ENCODE data around the gene TNRC6C.
"Not testable (repeated sequence)": the region's sequence is repeated elsewhere in the genome, so short reads cannot be mapped to it uniquely, and the experiment has no call there.

The TNRC6C gene

GRCh38 chr17:78135858-78136500 is 177.5 kb downstream of the TNRC6C start:
- TF ChIP-seq CTCF (IDR thresholded peaks at IDR 0.05; ENCODE audit: control insufficient read depth, extremely low read depth, insufficient read depth) = no peak
- no peak for DNase-seq (ENCODE audit: low read depth)
- no peak overlapping the region for H3K4me3 ChIP-seq (ENCODE audit: low read depth, low read length)

- DNase-seq (ENCODE audit: low read depth) = no peak
- no peak overlapping the region for H3K4me3 ChIP-seq (ENCODE audit: low read depth, low read length)
- TF ChIP-seq CTCF (IDR thresholded peaks at IDR 0.05; ENCODE audit: control insufficient read depth, extremely low read depth, insufficient read depth) = peak; percentile 42; the same call in 1 of the 2 replicates
Observed at GRCh38 chr17:78137392-78138203, 179.1 kb downstream of the TNRC6C start.

- H3K4me3 ChIP-seq (ENCODE audit: low read depth, low read length) = no peak overlapping the region
- DNase-seq (ENCODE audit: low read depth) = no peak
- TF ChIP-seq CTCF (IDR thresholded peaks at IDR 0.05; ENCODE audit: control insufficient read depth, extremely low read depth, insufficient read depth) = no peak
Observed at GRCh38 chr17:78138204-78139060, 179.9 kb downstream of the TNRC6C start.

GRCh38 chr17:78139861-78140168 is 181.3 kb downstream of the TNRC6C start:
- not testable (repeated sequence) for H3K4me3 ChIP-seq (ENCODE audit: low read depth, low read length); DNase-seq (ENCODE audit: low read depth)

- peak; percentile 91 for DNase-seq (ENCODE audit: low read depth)
- no peak for TF ChIP-seq CTCF (IDR thresholded peaks at IDR 0.05; ENCODE audit: control insufficient read depth, extremely low read depth, insufficient read depth)
- H3K4me3 ChIP-seq (ENCODE audit: low read depth, low read length) = no peak overlapping the region
Observed at GRCh38 chr17:78140169-78141051, 181.9 kb downstream of the TNRC6C start.

- no peak for DNase-seq (ENCODE audit: low read depth)
- H3K4me3 ChIP-seq (ENCODE audit: low read depth, low read length) = no peak overlapping the region
- TF ChIP-seq CTCF (IDR thresholded peaks at IDR 0.05; ENCODE audit: control insufficient read depth, extremely low read depth, insufficient read depth) = no peak
Observed at GRCh38 chr17:78141437-78142118, 183.1 kb downstream of the TNRC6C start.

Data from LNCaP clone FGC (cell line).